ENCODE data around the gene PGAM5.

The PGAM5 gene

GRCh38 chr12:132711080-132711843 is 620 bp downstream of the PGAM5 start:
- Histone ChIP-seq H3K4me1 (ENCODE audit: control insufficient read depth, insufficient read depth, low read length) (peaks cover 5% of the 10 kb centered on the region; the same call in 1 of the 2 replicates), H3K9ac (ENCODE audit: low read length) (peak overlapping the region; percentile 94), H3K9me3 (ENCODE audit: control insufficient read depth, insufficient read depth, low read depth, low read length) (no peaks in the 10 kb centered on the region), H3K36me3 (ENCODE audit: control insufficient read depth, insufficient read depth, low read length) (peaks cover 22% of the 10 kb centered on the region), H3K27me3 (ENCODE audit: control insufficient read depth, insufficient read depth, low read length) (no peaks in the 10 kb centered on the region), H3K27ac (ENCODE audit: low read depth, low read length) (peak overlapping the region; percentile 16; the same call in 1 of the 2 replicates), H3K4me3 (ENCODE audit: low read depth, low read length) (peak overlapping the region; percentile 92)

DNA sequence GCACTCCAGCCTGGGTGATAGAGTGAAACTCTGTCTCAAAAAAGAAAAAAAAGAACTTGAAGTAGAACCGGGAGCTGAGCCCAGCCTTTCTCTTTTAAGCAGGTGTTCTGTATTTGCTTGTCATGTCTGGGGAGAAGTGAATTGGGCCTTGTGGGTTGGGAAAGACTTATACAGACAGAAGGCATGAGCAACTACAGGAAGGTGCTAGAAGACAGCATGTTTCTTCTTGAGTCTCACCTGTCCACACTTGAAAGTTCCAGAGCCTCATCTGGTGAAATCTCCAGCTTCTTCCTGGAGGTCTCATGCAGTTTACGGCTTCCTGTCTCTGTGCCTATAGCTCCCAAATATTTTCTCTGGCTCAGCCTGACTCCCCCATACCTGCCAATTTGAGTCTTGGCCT is 2.5 kb downstream of the PGAM5 start:
- Histone ChIP-seq H3K4me1 (ENCODE audit: control insufficient read depth, insufficient read depth, low read length) (no peaks in the 10 kb centered on the region), H3K9me3 (ENCODE audit: control insufficient read depth, insufficient read depth, low read depth, low read length) (no peaks in the 10 kb centered on the region), H3K9ac (ENCODE audit: low read length) (no peak overlapping the region), H3K27me3 (ENCODE audit: control insufficient read depth, insufficient read depth, low read length) (no peaks in the 10 kb centered on the region), H3K27ac (ENCODE audit: low read depth, low read length) (no peak overlapping the region), H3K36me3 (ENCODE audit: control insufficient read depth, insufficient read depth, low read length) (peaks cover 36% of the 10 kb centered on the region), H3K4me3 (ENCODE audit: low read depth, low read length) (no peak overlapping the region)

- peaks cover 60% of the 10 kb centered on the region for H3K36me3 ChIP-seq (ENCODE audit: control insufficient read depth, insufficient read depth, low read length)
These were observed 5.2 kb downstream of the PGAM5 start for GRCh38 chr12:132715874-132716273.

GRCh38 chr12:132716356-132716755 is 5.7 kb downstream of the PGAM5 start:
- H3K9me3 ChIP-seq (ENCODE audit: control insufficient read depth, insufficient read depth, low read depth, low read length): no peaks in the 10 kb centered on the region
- no peaks in the 10 kb centered on the region for H3K27me3 ChIP-seq (ENCODE audit: control insufficient read depth, insufficient read depth, low read length)
- H3K4me3 ChIP-seq (ENCODE audit: low read depth, low read length): no peak overlapping the region
- peaks cover 64% of the 10 kb centered on the region for H3K36me3 ChIP-seq (ENCODE audit: control insufficient read depth, insufficient read depth, low read length)
- H3K9ac ChIP-seq (ENCODE audit: low read length): no peak overlapping the region
- H3K4me1 ChIP-seq (ENCODE audit: control insufficient read depth, insufficient read depth, low read length): no peaks in the 10 kb centered on the region
- H3K27ac ChIP-seq (ENCODE audit: low read depth, low read length): no peak overlapping the region

More at GRCh38 chr12:132715874-132716273, 5.2 kb downstream of the PGAM5 start:
- Histone ChIP-seq H3K27ac (ENCODE audit: low read depth, low read length) (no peak overlapping the region), H3K9me3 (ENCODE audit: control insufficient read depth, insufficient read depth, low read depth, low read length) (no peaks in the 10 kb centered on the region), H3K9ac (ENCODE audit: low read length) (no peak overlapping the region), H3K4me1 (ENCODE audit: control insufficient read depth, insufficient read depth, low read length) (no peaks in the 10 kb centered on the region), H3K27me3 (ENCODE audit: control insufficient read depth, insufficient read depth, low read length) (no peaks in the 10 kb centered on the region), H3K4me3 (ENCODE audit: low read depth, low read length) (no peak overlapping the region)

GRCh38 chr12:132717011-132717410 is 6.4 kb downstream of the PGAM5 start:
- H3K9me3 ChIP-seq (ENCODE audit: control insufficient read depth, insufficient read depth, low read depth, low read length): no peaks in the 10 kb centered on the region
- H3K4me3 ChIP-seq (ENCODE audit: low read depth, low read length): no peak overlapping the region
- H3K9ac ChIP-seq (ENCODE audit: low read length): no peak overlapping the region
- H3K36me3 ChIP-seq (ENCODE audit: control insufficient read depth, insufficient read depth, low read length): peaks cover 70% of the 10 kb centered on the region
- no peaks in the 10 kb centered on the region for H3K27me3 ChIP-seq (ENCODE audit: control insufficient read depth, insufficient read depth, low read length)
- H3K27ac ChIP-seq (ENCODE audit: low read depth, low read length): 0 out of 2 replicates have a peak overlapping the region, but pooled peaks have one; percentile 6
- H3K4me1 ChIP-seq (ENCODE audit: control insufficient read depth, insufficient read depth, low read length): no peaks in the 10 kb centered on the region

GRCh38 chr12:132717531-132718387 is 7.1 kb downstream of the PGAM5 start:
- Histone ChIP-seq H3K27me3 (ENCODE audit: control insufficient read depth, insufficient read depth, low read length) (no peaks in the 10 kb centered on the region), H3K27ac (ENCODE audit: low read depth, low read length) (no peak overlapping the region), H3K9me3 (ENCODE audit: control insufficient read depth, insufficient read depth, low read depth, low read length) (no peaks in the 10 kb centered on the region), H3K4me3 (ENCODE audit: low read depth, low read length) (no peak overlapping the region), H3K4me1 (ENCODE audit: control insufficient read depth, insufficient read depth, low read length) (no peaks in the 10 kb centered on the region), H3K9ac (ENCODE audit: low read length) (no peak overlapping the region), H3K36me3 (ENCODE audit: control insufficient read depth, insufficient read depth, low read length) (peaks cover 74% of the 10 kb centered on the region)

- peaks cover 80% of the 10 kb centered on the region for H3K36me3 ChIP-seq (ENCODE audit: control insufficient read depth, insufficient read depth, low read length)
- no peak overlapping the region for H3K27ac ChIP-seq (ENCODE audit: low read depth, low read length)
- H3K9me3 ChIP-seq (ENCODE audit: control insufficient read depth, insufficient read depth, low read depth, low read length): no peaks in the 10 kb centered on the region
- no peak overlapping the region for H3K4me3 ChIP-seq (ENCODE audit: low read depth, low read length)
- no peaks in the 10 kb centered on the region for H3K27me3 ChIP-seq (ENCODE audit: control insufficient read depth, insufficient read depth, low read length)
- H3K4me1 ChIP-seq (ENCODE audit: control insufficient read depth, insufficient read depth, low read length): no peaks in the 10 kb centered on the region
- H3K9ac ChIP-seq (ENCODE audit: low read length): no peak overlapping the region
These were observed 8.0 kb downstream of the PGAM5 start for GRCh38 chr12:132718644-132719043.

- Histone ChIP-seq H3K4me3 (ENCODE audit: low read depth, low read length) (no peak overlapping the region), H3K27me3 (ENCODE audit: control insufficient read depth, insufficient read depth, low read length) (no peaks in the 10 kb centered on the region), H3K9me3 (ENCODE audit: control insufficient read depth, insufficient read depth, low read depth, low read length) (no peaks in the 10 kb centered on the region), H3K9ac (ENCODE audit: low read length) (no peak overlapping the region), H3K4me1 (ENCODE audit: control insufficient read depth, insufficient read depth, low read length) (no peaks in the 10 kb centered on the region), H3K36me3 (ENCODE audit: control insufficient read depth, insufficient read depth, low read length) (peaks cover 83% of the 10 kb centered on the region), H3K27ac (ENCODE audit: low read depth, low read length) (no peak overlapping the region)
These were observed 8.7 kb downstream of the PGAM5 start for GRCh38 chr12:132719141-132719953.

DNA sequence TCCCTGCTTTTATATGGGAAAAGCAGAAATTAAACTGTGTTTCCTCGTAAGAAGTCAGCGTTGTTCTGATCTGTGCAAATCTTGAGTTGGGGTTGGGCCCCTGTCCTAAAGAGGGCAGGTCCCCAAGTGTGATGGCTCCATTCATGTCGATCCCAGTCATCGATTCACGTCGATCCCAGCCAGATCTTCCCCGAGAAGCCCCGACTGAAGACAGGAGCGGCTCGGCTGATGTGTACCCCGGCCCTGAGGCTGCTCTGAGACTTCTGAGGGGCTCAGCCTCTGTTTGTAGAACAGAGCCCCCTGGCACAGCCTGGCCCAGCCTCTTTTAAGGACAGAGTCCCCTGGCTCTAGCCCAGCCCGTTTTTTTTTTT is 9.3 kb downstream of the PGAM5 start:
- H3K4me3 ChIP-seq (ENCODE audit: low read depth, low read length): no peak overlapping the region
- no peak overlapping the region for H3K27ac ChIP-seq (ENCODE audit: low read depth, low read length)
- no peak overlapping the region for H3K9ac ChIP-seq (ENCODE audit: low read length)
- H3K36me3 ChIP-seq (ENCODE audit: control insufficient read depth, insufficient read depth, low read length): peaks cover 83% of the 10 kb centered on the region
- no peaks in the 10 kb centered on the region for H3K9me3 ChIP-seq (ENCODE audit: control insufficient read depth, insufficient read depth, low read depth, low read length)
- H3K27me3 ChIP-seq (ENCODE audit: control insufficient read depth, insufficient read depth, low read length): no peaks in the 10 kb centered on the region
- no peaks in the 10 kb centered on the region for H3K4me1 ChIP-seq (ENCODE audit: control insufficient read depth, insufficient read depth, low read length)

GRCh38 chr12:132720606-132721345 is 10.1 kb downstream of the PGAM5 start:
- Histone ChIP-seq H3K9ac (ENCODE audit: low read length) (no peak overlapping the region), H3K4me1 (ENCODE audit: control insufficient read depth, insufficient read depth, low read length) (no peaks in the 10 kb centered on the region), H3K27ac (ENCODE audit: low read depth, low read length) (no peak overlapping the region), H3K27me3 (ENCODE audit: control insufficient read depth, insufficient read depth, low read length) (no peaks in the 10 kb centered on the region), H3K36me3 (ENCODE audit: control insufficient read depth, insufficient read depth, low read length) (peaks cover 87% of the 10 kb centered on the region), H3K9me3 (ENCODE audit: control insufficient read depth, insufficient read depth, low read depth, low read length) (no peaks in the 10 kb centered on the region), H3K4me3 (ENCODE audit: low read depth, low read length) (no peak overlapping the region)

All from HUES6 (cell line).